ENCODE measurements around the gene TPRKB.
A peak's percentile ranks its signal among the peaks of the same experiment; 100 is the strongest.
"Not testable (repeated sequence)": the region's sequence is repeated elsewhere in the genome, so short reads cannot be mapped to it uniquely, and the experiment has no call there.

Gene TPRKB

DNA sequence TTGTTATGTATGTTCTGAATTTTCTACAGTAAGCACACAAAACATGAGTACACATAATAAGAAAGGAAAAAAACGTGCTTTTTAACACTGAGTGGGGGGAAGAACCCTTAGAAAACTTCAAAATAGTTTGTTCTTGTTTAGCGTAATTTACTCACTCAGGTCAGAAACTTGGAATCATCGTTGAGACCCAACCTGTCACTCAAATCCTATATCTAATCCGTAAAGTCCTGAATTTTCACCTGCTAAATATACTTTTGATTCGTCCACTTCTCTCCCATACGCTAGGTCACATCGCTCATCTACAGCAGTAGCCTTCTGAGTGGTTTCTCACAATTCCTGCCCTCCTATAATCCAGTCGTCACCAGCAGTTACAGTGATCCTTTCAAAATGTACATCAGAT is 767 bp downstream of the TPRKB start:
- Histone ChIP-seq H3K36me3 (peaks cover 25 to 42% (median 28%) of the 10 kb centered on the region in 3 donors), H3K9me3 (no peaks in the 10 kb centered on the region), H3K27ac (peak overlapping the region; percentile 58 to 69), H3K4me1 (peaks cover 0 to 15% (median 9%) of the 10 kb centered on the region in 4 donors), H3K27me3 (no peaks in the 10 kb centered on the region), H3K4me3 (peak overlapping the region; percentile 62 to 86)
- no peak for TF ChIP-seq CTCF (IDR thresholded peaks at IDR 0.05)
- intact Hi-C loops (cut with DNase I; ENCODE audit: low total_unique reads), result no loop called here
- no peak for DNase-seq

DNA sequence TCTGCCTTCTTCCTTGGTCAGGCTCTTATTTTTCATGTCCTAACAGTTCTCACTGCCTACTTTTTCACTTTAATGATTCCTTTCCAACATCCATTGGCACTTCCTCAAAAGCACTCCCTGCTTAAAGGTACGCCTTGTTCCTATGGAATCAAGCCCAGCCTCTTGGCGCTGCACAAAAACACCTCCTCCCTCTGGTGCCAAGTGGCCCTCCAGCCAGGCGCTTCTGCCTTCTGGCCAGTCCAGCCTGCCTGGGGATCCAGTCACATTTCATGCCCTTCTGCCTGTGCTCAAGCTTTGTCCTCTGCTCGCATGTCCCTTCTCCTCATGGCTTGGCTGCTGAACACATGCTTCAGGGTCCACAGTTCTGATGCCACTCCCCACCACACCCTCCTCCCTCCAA is 6.3 kb downstream of the TPRKB start:
- DNase-seq, result no peak
- Histone ChIP-seq H3K27me3 (no peaks in the 10 kb centered on the region), H3K4me3 (no peak overlapping the region), H3K36me3 (peaks cover 44 to 57% (median 51%) of the 10 kb centered on the region in 3 donors), H3K9me3 (no peaks in the 10 kb centered on the region), H3K27ac (no peak overlapping the region), H3K4me1 (peaks cover 0 to under 1% (median 0%) of the 10 kb centered on the region in 4 donors)
- intact Hi-C loops (cut with DNase I; ENCODE audit: low total_unique reads), result no loop called here
- TF ChIP-seq CTCF (IDR thresholded peaks at IDR 0.05), result no peak

DNA sequence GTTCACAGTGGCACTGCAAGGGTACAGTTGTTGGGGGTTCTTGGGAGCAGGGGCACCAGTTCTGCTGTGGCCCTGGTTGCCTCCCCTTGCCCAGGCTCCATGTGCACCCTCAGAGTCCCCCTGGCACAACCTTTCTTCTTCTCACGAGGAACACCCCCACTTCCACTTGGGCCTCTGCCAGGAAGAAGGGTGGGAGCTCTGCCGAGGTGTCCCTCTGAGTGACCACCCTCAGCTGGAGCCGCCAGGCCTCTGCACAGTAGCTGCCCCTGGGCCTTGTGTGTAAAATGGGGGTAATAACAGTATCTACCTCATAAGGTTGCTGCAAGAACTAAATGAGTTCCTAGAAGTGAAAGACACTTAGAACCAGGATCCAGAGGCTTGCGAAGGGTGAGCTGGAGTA is 8.4 kb downstream of the TPRKB start:
- intact Hi-C loops (cut with DNase I; ENCODE audit: low total_unique reads), result no loop called here
- H3K36me3 ChIP-seq, result peaks cover 37 to 51% (median 47%) of the 10 kb centered on the region in 3 donors
- H3K27me3 ChIP-seq, result no peaks in the 10 kb centered on the region

GRCh38 chr2:73728043-73728442 is 9.1 kb downstream of the TPRKB start:
- no peak for TF ChIP-seq CTCF (IDR thresholded peaks at IDR 0.05)
- no peaks in the 10 kb centered on the region for H3K4me1 ChIP-seq
- H3K27ac ChIP-seq, result no peak overlapping the region
- intact Hi-C loops (cut with DNase I; ENCODE audit: low total_unique reads), result no loop called here
- H3K36me3 ChIP-seq, result peaks cover 30 to 46% (median 41%) of the 10 kb centered on the region in 3 donors
- H3K9me3 ChIP-seq, result no peaks in the 10 kb centered on the region
- H3K4me3 ChIP-seq, result no peak overlapping the region
- DNase-seq, result no peak
- no peaks in the 10 kb centered on the region for H3K27me3 ChIP-seq

More for the DNA sequence above, 8.4 kb downstream of the TPRKB start:
- no peaks in the 10 kb centered on the region for H3K9me3 ChIP-seq
- H3K27ac ChIP-seq, result no peak overlapping the region
- no peak overlapping the region for H3K4me3 ChIP-seq
- TF ChIP-seq CTCF (IDR thresholded peaks at IDR 0.05), result no peak
- no peaks in the 10 kb centered on the region for H3K4me1 ChIP-seq
- no peak for DNase-seq

GRCh38 chr2:73726657-73727056 is 10.5 kb downstream of the TPRKB start:
- H3K4me1 ChIP-seq; H3K27ac ChIP-seq; intact Hi-C loops (cut with DNase I; ENCODE audit: low total_unique reads); H3K4me3 ChIP-seq; DNase-seq; H3K27me3 ChIP-seq; H3K9me3 ChIP-seq: not testable (repeated sequence)
- peaks cover 19 to 32% (median 29%) of the 10 kb centered on the region in 3 donors for H3K36me3 ChIP-seq

DNA sequence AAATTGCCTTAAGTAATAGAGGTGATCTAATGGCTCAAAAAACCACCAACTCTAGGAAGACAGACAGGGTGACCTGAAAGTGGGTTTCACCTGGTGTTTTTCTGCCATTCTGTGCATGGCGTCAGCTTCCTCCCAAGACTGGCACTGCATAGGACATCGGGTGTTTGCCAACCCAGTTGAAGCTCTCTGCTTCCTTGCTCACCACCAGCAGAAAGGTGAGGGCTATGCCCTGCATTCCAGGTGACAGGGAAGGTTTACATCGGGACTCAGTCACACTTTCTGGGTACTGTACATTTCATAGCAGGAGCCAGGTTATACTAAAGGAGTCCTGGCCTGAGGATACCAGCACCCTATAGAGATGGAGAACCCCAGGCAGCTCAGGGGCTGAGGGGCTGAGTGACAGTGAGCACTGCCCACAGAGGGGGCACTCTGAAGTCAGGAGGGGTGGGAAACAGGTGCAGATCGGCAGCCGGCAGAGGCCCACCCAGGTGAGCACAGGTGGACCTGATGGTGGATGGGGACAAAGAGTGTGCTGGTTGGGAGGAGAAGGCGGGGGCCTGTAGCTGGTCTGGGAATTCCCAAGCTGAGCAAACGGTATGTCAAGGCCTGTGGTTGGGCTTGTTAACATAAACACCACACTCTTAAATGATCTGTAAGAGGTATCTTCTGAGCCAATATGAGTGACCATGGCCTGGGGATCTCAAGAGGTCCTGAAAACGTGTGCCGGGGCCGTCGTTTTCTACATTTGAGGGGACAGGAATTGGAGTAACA is 18.1 kb downstream of the TPRKB start:
- Histone ChIP-seq H3K9me3 (no peaks in the 10 kb centered on the region), H3K27ac (no peak overlapping the region), H3K4me3 (no peak overlapping the region), H3K36me3 (no peaks in the 10 kb centered on the region), H3K27me3 (no peaks in the 10 kb centered on the region), H3K4me1 (peaks cover 0 to 17% (median 5%) of the 10 kb centered on the region in 4 donors)
- TF ChIP-seq CTCF (IDR thresholded peaks at IDR 0.05), result no peak
- intact Hi-C loops (cut with DNase I; ENCODE audit: low total_unique reads), result no loop called here
- no peak for DNase-seq

All from tibial artery (tissue), 4 donors.